H9 (cell line): ENCODE measurements around the gene SH2B2. TPM values are rescaled to one million over a fixed set of nuclear protein-coding genes. Genes with fewer than 3 reads are reported as not detected.

Experiments
- DNase-seq: peaks from one replicate; pipeline ENCODE4 v3.0.0-alpha.2; 2017
- H2AFZ ChIP-seq: one replicate; pipeline ENCODE4 v1.6.1; 2013; ENCODE audit warnings: mild to moderate bottlenecking, low read length, control low read depth, moderate library complexity
- H2AK5ac ChIP-seq: 2 replicates; pipeline ENCODE4 v1.6.1; 2013; ENCODE audit warnings: low read length, control low read depth, mixed read lengths; ENCODE audit not compliant: insufficient read length
- H2BK120ac ChIP-seq: one replicate; pipeline ENCODE4 v1.6.1; 2013; ENCODE audit warnings: low read depth, mild to moderate bottlenecking, low read length, control low read depth, inconsistent platforms; ENCODE audit not compliant: poor library complexity, severe bottlenecking
- H2BK12ac ChIP-seq: 2 replicates; pipeline ENCODE4 v1.6.1; 2013; ENCODE audit warnings: low read length, control low read depth, mixed read lengths, low read depth; ENCODE audit not compliant: insufficient read length
- H2BK15ac ChIP-seq: 2 replicates; pipeline ENCODE4 v1.6.1; 2013; ENCODE audit warnings: low read depth, low read length, control low read depth
- H2BK20ac ChIP-seq: one replicate; pipeline ENCODE4 v1.6.1; 2013; ENCODE audit warnings: low read depth, mild to moderate bottlenecking, low read length, control low read depth, inconsistent platforms; ENCODE audit not compliant: poor library complexity, severe bottlenecking
- H2BK5ac ChIP-seq: 2 replicates; pipeline ENCODE4 v1.6.1; 2013; ENCODE audit warnings: low read length, control low read depth, mixed read lengths; ENCODE audit not compliant: insufficient read length
- H3K14ac ChIP-seq: 2 replicates; pipeline ENCODE4 v1.6.1; 2013; ENCODE audit warnings: low read length, control low read depth; ENCODE audit not compliant: insufficient read depth
- H3K18ac ChIP-seq: 2 replicates; pipeline ENCODE4 v1.6.1; 2013; ENCODE audit warnings: low read depth, mild to moderate bottlenecking, mixed read lengths, low read length, control low read depth; ENCODE audit not compliant: insufficient read length
- H3K23ac ChIP-seq: 2 replicates; pipeline ENCODE4 v1.6.1; 2013; ENCODE audit warnings: low read length, control low read depth, mixed read lengths, low read depth; ENCODE audit not compliant: insufficient read length
- H3K23me2 ChIP-seq: 2 replicates; pipeline ENCODE4 v1.6.1; 2013; ENCODE audit warnings: low read depth, mild to moderate bottlenecking, mixed read lengths, low read length, control low read depth; ENCODE audit not compliant: insufficient read length, poor library complexity, severe bottlenecking
- H3K27ac ChIP-seq: 2 replicates; pipeline ENCODE4 v1.5.1; 2013; ENCODE audit warnings: low read length, control low read depth, mixed read lengths, low read depth; ENCODE audit not compliant: insufficient read length
- H3K27me3 ChIP-seq: 2 replicates; pipeline ENCODE4 v1.6.1; 2013; ENCODE audit warnings: low read length, control low read depth, inconsistent platforms; ENCODE audit not compliant: insufficient read depth
- H3K4ac ChIP-seq: 2 replicates; pipeline ENCODE4 v1.6.1; 2013; ENCODE audit warnings: low read depth, mild to moderate bottlenecking, control low read depth, inconsistent platforms, low read length, moderate library complexity
- H3K4me1 ChIP-seq: 2 replicates; pipeline ENCODE4 v1.6.1; 2013; ENCODE audit warnings: low read length, control low read depth, inconsistent platforms; ENCODE audit not compliant: insufficient read depth
- H3K4me2 ChIP-seq: 2 replicates; pipeline ENCODE4 v1.6.1; 2013; ENCODE audit warnings: low read length, control low read depth, mixed read lengths; ENCODE audit not compliant: insufficient read length, insufficient read depth
- H3K56ac ChIP-seq: 2 replicates; pipeline ENCODE4 v1.6.1; 2013; ENCODE audit warnings: low read depth, mild to moderate bottlenecking, mixed read lengths, low read length, control low read depth; ENCODE audit not compliant: insufficient read length
- H3K79me1 ChIP-seq: 2 replicates; pipeline ENCODE4 v1.6.1; 2013; ENCODE audit warnings: low read depth, mild to moderate bottlenecking, moderate library complexity, low read length, control low read depth, inconsistent platforms; ENCODE audit not compliant: insufficient read depth, poor library complexity, severe bottlenecking
- H3K79me2 ChIP-seq: 2 replicates; pipeline ENCODE4 v1.6.1; 2013; ENCODE audit warnings: low read length, control low read depth, inconsistent platforms; ENCODE audit not compliant: insufficient read depth
- H3K9ac ChIP-seq: 2 replicates; pipeline ENCODE4 v1.6.1; 2013; ENCODE audit warnings: low read length, control low read depth, mixed read lengths; ENCODE audit not compliant: insufficient read length; ENCODE audit errors: extremely low read depth
- H3K9me3 ChIP-seq: one replicate; pipeline ENCODE4 v1.6.1; 2013; ENCODE audit warnings: low read depth, low read length, inconsistent platforms; ENCODE audit not compliant: control insufficient read depth
- H3T11ph ChIP-seq: one replicate; pipeline ENCODE4 v1.6.1; 2013; ENCODE audit warnings: mild to moderate bottlenecking, low read length, control low read depth, inconsistent platforms
- H4K20me1 ChIP-seq: one replicate; pipeline ENCODE4 v1.6.1; 2013; ENCODE audit not compliant: control insufficient read depth, insufficient read length, insufficient read depth
- H4K5ac ChIP-seq: 2 replicates; pipeline ENCODE4 v1.6.1; 2013; ENCODE audit warnings: low read depth, mild to moderate bottlenecking, mixed read lengths, low read length, control low read depth; ENCODE audit not compliant: insufficient read length
- H4K8ac ChIP-seq: replicated peaks from 2 replicates; pipeline ENCODE4 v1.6.1; 2013; ENCODE audit warnings: low read length, control low read depth, mixed read lengths, low read depth; ENCODE audit not compliant: insufficient read length
- H4K91ac ChIP-seq: 2 replicates; pipeline ENCODE4 v1.6.1; 2013; ENCODE audit warnings: low read depth, mild to moderate bottlenecking, moderate library complexity, mixed read lengths, low read length, control low read depth; ENCODE audit not compliant: insufficient read length
- H3K27ac Mint-ChIP-seq, 3 experiments: 2 replicates in 2 of 3; 3 replicates in 1 of 3; pipeline ENCODE4 v1.8.0; 2020 to 2021; ENCODE audit warnings: mixed read lengths in 3 of 3, mild to moderate bottlenecking in 1 of 3, moderate library complexity in 1 of 3
- H3K27me3 Mint-ChIP-seq: 2 replicates; pipeline ENCODE4 v1.8.0; 2021; ENCODE audit warnings: low read depth, mild to moderate bottlenecking, moderate library complexity, mixed read lengths
- H3K36me3 Mint-ChIP-seq, 3 experiments: 2 replicates in 2 of 3; 3 replicates in 1 of 3; pipeline ENCODE4 v1.8.0; 2020 to 2021; ENCODE audit warnings: low read depth in 3 of 3, mixed read lengths in 3 of 3; ENCODE audit not compliant: insufficient read depth in 1 of 3
- H3K4me1 Mint-ChIP-seq, 2 experiments: 2 replicates each; pipeline ENCODE4 v1.8.0; 2020; ENCODE audit warnings: mixed read lengths in 2 of 2
- H3K4me3 Mint-ChIP-seq, 2 experiments: 2 replicates in 1 of 2; 3 replicates in 1 of 2; pipeline ENCODE4 v1.8.0; 2020 to 2021; ENCODE audit warnings: mild to moderate bottlenecking in 2 of 2, mixed read lengths in 2 of 2, moderate library complexity in 1 of 2
- H3K9me3 Mint-ChIP-seq, 2 experiments: 2 replicates in 1 of 2; 3 replicates in 1 of 2; pipeline ENCODE4 v1.8.0; 2020; ENCODE audit warnings: mild to moderate bottlenecking in 2 of 2, mixed read lengths in 2 of 2, moderate library complexity in 1 of 2
- WGBS: extraction: QIAGEN DNeasy Blood & Tissue Kit; methylation state at CpG from one replicate; pipeline ENCODE4 v1.1.7; 2013; ENCODE audit warnings: missing lambda C conversion rate, low lambda C conversion rate, mixed read lengths; ENCODE audit not compliant: insufficient read length; ENCODE audit errors: extremely low coverage; 5-methylcytosine and 5-hydroxymethylcytosine counted together
- total RNA-seq: library from RNA; stranded (reverse); gene quantifications from 2 replicates; pipeline ENCODE4 v1.2.1, GENCODE V29; 2021
- TF ChIP-seq, protein P1 (sequence below): fragments of 200-600 bp; sonication (generic); conservative IDR thresholded peaks from 3 replicates; pipeline ENCODE4 v1.8.0; 2021; ENCODE audit warnings: antibody characterized with exemption, mild to moderate bottlenecking

SH2B2 gene
- total RNA-seq, 1 experiment from 2014 or later: 10.4 TPM

GRCh38 chr7:102254521-102254920 lies 32.1 kb upstream of the SH2B2 start:
- no peaks in the 10 kb centered on the region for H3K79me1 ChIP-seq
- no peak overlapping the region for H2BK120ac ChIP-seq
- H2BK12ac ChIP-seq: no peak overlapping the region
- H4K5ac ChIP-seq: no peak overlapping the region
- Mint-ChIP-seq H3K27me3 (no peaks in the 10 kb centered on the region), H3K4me1 (peaks cover 4 to 12% of the 10 kb centered on the region in 2 experiments; a peak in 3 of 4 replicates), H3K36me3 (peaks cover under 1 to 12% (median 10%) of the 10 kb centered on the region in 3 experiments; a peak in 5 of 7 replicates), H3K27ac (no peak overlapping the region; a peak in 2 of 7 replicates), H3K4me3 (no peak overlapping the region), H3K9me3 (no peaks in the 10 kb centered on the region)
- H2BK15ac ChIP-seq: no peak overlapping the region
- no peak overlapping the region for H2BK5ac ChIP-seq
- no peak overlapping the region for H2AK5ac ChIP-seq
- H3K79me2 ChIP-seq: no peaks in the 10 kb centered on the region
- TF ChIP-seq, protein P1, sequence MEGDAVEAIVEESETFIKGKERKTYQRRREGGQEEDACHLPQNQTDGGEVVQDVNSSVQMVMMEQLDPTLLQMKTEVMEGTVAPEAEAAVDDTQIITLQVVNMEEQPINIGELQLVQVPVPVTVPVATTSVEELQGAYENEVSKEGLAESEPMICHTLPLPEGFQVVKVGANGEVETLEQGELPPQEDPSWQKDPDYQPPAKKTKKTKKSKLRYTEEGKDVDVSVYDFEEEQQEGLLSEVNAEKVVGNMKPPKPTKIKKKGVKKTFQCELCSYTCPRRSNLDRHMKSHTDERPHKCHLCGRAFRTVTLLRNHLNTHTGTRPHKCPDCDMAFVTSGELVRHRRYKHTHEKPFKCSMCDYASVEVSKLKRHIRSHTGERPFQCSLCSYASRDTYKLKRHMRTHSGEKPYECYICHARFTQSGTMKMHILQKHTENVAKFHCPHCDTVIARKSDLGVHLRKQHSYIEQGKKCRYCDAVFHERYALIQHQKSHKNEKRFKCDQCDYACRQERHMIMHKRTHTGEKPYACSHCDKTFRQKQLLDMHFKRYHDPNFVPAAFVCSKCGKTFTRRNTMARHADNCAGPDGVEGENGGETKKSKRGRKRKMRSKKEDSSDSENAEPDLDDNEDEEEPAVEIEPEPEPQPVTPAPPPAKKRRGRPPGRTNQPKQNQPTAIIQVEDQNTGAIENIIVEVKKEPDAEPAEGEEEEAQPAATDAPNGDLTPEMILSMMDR: no peak
- no peak overlapping the region for H3K9ac ChIP-seq
- H4K20me1 ChIP-seq: no peaks in the 10 kb centered on the region
- no peak overlapping the region for H3K23ac ChIP-seq
- no peak overlapping the region for H3K14ac ChIP-seq
- H3K27me3 ChIP-seq: no peaks in the 10 kb centered on the region
- H3K4ac ChIP-seq: no peak overlapping the region
- no peaks in the 10 kb centered on the region; the same call in 1 of the 2 replicates for H3K4me1 ChIP-seq
- H3K56ac ChIP-seq: no peak overlapping the region
- H3T11ph ChIP-seq: no peak overlapping the region
- H4K91ac ChIP-seq: no peak overlapping the region
- WGBS: no CpG with 5 or more reads among the region's 8 CpGs
- H3K23me2 ChIP-seq: no peaks in the 10 kb centered on the region
- no peak overlapping the region for H3K27ac ChIP-seq
- H3K9me3 ChIP-seq: no peaks in the 10 kb centered on the region
- DNase-seq: no peak
- no peak overlapping the region for H2BK20ac ChIP-seq
- H3K18ac ChIP-seq: no peak overlapping the region
- H3K4me2 ChIP-seq: no peak overlapping the region
- no peak overlapping the region for H4K8ac ChIP-seq
- no peak overlapping the region for H2AFZ ChIP-seq
